Measurements from ENCODE around the gene FOXN1.

The FOXN1 gene

GRCh38 chr17:28477928-28478327 is 28.2 kb upstream of the FOXN1 start:
- no peak for DNase-seq (ENCODE audit: low read depth, low spot score)

DNA sequence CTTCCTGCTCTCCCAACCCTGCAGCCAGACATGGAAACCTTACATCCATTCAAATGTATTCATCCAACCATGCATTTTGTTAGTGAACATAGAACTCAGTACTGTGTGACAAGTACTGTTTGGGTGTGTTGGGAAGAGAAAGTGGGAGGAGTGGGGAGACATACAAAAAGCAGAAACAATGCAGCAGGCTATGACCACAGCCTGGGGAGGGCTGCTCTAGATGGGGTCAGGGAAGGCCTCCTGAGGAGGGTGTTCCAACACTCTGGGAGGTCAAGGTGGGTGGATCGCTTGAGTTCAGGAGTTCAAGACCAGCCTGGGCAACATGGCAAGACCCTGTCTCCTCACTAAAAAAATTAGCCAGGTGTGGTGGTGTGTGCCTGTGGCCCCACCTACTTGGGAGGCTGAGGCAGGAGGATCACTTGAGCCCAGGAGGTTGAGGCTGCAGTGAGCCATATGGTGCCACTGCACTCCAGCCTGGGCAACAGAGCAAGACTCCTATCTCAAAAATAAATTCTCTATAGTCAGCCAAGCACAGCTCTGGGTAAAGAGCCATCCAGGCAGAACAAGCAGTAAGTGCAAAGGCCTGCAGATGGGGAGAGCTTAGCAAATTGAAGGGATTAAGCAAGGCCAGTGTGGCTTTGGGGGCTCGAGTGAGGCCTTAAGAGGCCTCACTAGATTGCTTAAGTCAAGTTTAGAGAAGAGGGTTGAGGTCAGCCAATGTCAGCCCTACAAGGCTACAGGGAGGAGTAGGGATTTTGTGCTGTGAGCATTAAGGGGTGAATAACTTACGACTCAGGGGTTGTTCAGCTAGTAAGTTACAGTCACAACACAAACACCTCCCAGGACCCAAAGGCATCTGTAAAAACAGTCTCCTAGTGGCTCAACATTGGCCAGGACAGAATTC is 27.2 kb upstream of the FOXN1 start:
- no peak for DNase-seq (ENCODE audit: low read depth, low spot score)

DNA sequence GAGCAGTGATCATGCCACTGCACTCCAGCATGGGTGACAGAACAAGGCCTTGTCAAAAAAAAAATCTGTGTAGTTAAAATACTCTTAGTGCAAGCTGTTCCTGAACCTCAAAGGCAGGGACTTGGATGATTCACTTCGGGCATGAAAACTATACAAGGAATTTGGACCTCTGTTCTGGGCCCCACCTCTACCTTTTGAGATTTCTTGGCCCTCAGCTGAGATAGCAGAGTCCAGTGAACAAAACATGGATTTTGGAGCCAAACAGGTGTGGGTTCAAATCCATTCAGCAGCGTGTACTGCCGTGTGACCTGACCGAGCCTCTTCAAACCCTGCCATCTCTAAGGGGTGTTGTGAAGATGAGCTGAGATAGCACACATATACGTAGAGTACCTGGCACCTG is 25.9 kb upstream of the FOXN1 start:
- no peak for DNase-seq (ENCODE audit: low read depth, low spot score)

DNA sequence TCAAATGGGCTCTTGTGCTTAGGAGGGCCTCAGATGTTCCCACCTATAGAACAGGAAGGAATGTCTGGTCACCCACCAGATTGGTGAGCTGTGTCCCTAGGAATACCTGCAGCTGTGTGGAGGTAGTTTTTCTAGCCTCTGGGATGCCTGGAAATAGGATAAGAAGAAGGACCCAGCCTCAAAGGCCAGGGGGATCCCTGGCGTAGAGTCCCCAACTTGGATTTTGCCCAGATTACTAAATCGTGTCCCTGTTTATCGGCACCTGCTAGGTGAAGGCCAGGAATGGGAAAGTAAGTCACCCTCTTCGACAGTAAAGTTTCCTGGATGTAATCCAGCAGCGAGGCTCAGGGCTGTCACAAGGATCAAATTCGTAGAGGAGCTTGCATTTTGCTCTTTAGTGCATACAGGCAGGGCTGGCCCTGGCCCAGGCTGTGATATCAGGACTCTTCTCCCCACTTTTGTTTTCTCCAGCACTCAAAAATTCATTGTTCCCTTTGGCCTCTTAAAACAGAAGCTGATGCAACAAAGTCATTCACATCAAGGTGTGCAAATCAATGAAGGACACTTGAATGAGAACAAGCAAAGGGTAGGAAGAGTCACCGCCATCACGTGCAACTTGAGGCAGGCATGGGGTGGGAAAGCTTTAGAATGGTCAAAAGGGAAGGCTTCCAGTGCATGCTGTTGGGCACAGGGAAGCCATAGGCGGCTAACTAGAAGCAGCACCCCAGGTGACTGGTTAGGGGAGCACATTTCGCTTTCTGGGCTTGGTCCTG is 25.2 kb upstream of the FOXN1 start:
- no peak for DNase-seq (ENCODE audit: low read depth, low spot score)

DNA sequence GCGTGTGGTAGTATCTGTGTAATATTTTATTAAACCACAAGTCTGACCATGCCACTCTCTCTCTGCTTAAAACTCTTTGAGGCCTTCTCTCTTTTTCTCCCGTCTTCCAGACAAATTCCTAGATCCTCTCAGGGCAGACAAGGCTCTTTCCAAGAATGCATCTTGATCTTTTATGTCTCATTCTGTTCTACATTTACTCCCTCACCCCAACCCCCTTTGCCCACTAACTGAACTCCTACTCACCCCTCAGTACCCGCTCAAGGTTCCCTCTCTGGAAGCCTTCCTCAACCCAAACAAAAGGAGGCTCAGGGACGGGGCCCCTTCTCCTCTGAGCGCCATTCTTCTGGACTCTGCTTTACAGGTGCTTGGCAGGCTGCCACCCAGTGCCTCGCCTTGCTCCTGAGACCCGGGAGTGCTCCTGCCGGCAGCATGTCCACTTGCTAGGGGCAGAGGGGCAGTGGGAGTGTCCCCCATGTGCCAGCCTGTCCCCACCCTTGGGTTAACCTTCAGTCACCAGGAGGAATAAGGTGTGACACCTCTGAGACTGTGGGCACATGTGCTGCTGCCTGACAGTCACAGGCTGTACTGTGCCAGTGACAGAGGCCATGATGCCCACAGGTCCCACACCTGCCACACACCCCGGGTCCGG is 23.5 kb upstream of the FOXN1 start:
- no peak for DNase-seq (ENCODE audit: low read depth, low spot score)

- DNase-seq (ENCODE audit: low read depth, low spot score) = no peak
These were observed 21.9 kb upstream of the FOXN1 start for GRCh38 chr17:28484296-28484695.

- DNase-seq (ENCODE audit: low read depth, low spot score) = no peak
These were observed 21.1 kb upstream of the FOXN1 start for GRCh38 chr17:28485049-28485448.

- no peak for DNase-seq (ENCODE audit: low read depth, low spot score)
These were observed 18.1 kb upstream of the FOXN1 start for GRCh38 chr17:28487881-28488532.

DNA sequence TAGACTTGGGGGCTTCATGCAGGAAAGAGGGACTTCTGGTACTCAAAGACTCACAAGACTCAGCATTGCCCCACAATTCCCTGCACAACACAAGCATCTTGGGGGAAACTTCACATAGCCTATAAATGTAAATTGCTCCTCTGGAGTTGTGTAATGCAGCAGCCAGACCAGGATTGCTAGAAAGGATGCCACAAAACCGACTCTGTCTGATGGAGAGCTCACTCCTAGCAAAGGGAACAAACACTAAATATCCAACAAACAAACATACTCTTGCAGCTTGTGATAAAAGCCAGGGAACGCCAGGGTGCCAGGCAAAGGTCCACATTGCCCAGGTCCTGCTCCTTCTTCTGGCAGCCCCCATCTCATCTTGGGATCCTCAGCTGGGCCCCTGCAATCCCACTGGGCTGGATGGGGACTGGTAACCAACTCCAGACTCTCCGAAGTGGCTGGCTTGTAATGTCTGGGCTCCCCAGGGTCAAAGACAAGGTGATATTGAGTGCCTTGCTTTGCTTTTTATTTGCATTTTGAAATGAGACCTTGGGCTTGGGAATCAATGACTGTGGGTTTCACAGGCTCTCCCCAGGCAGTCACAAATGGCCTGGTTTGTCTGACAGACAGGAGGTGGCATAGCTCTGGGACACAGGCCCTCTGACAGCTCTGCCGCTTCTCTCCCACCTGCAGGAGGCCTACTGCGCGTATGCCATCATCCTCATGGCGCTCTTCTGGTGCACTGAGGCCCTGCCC is 17.4 kb upstream of the FOXN1 start:
- DNase-seq (ENCODE audit: low read depth, low spot score) = no peak

DNA sequence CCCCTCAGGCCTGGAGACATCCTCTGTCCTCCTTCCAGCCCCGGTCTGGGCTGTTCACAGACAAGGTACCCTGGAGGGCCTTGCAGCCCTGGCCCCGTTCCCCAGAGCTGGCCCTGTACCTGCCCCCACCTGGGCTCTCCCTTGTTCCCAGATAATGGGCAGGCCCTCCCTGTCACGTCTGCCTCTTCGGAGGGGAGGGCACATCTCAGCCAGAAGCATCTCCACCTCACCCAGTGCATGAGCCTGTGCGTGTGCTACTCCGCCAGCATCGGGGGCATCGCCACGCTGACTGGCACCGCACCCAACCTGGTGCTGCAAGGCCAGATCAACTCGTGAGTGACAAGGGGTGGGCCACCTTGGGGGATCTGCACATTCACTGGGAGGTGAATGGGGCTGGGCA is 14.9 kb upstream of the FOXN1 start:
- no peak for DNase-seq (ENCODE audit: low read depth, low spot score)

GRCh38 chr17:28491860-28492259 is 14.3 kb upstream of the FOXN1 start:
- no peak for DNase-seq (ENCODE audit: low read depth, low spot score)

DNA sequence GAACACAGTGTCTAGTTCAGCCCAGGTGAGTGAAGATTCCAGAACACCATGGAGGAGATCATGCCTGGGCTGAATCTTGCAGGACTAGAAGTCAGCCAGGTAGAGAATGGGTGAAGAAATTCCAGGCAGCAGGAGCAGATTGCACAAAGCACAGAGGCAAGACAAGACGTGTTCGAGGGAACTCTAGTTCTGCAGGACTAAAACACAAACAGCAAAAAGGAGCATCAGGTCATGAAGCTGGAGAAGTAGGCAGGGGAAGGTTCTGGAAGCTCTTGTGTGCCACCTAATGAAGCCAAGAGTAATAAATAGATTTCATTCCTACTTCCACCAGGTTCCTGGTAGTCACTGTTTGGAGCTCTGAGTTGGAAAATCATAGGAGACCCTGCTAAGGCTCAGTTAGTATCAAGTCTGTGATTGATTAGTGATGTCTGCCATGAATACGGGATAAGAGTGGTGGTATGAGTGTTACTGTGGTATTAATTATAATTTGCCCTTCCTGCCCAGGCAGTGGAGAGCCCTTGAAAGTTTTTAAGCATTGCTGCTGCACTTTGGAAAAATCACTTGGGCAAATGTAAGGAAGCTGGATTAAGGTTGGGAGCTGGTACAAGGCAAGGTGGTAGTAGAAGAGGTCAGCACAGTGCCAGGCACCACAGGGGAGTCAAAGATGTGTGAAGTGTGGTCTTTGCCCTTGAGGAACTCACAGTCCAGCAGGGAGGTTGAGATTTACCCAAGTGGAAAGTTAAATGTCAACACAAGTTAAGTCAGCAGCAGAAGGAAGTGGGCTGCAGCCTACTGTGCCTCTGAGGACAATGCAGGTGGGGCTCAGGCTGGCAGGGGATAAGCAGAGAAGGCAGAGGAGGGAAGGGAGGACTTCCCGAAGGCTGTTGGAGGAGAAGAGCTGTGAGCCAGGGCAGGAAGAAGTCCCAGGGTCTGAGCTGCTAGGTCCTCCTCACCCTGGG is 13.5 kb upstream of the FOXN1 start:
- no peak for DNase-seq (ENCODE audit: low read depth, low spot score)

GRCh38 chr17:28493460-28493859 is 12.7 kb upstream of the FOXN1 start:
- DNase-seq (ENCODE audit: low read depth, low spot score) = no peak

- DNase-seq (ENCODE audit: low read depth, low spot score) = peak; percentile 53
These were observed 11.5 kb upstream of the FOXN1 start for GRCh38 chr17:28494445-28495188.

- no peak for DNase-seq (ENCODE audit: low read depth, low spot score)
These were observed 10.5 kb upstream of the FOXN1 start for GRCh38 chr17:28495635-28496034.

GRCh38 chr17:28497931-28498330 is 8.2 kb upstream of the FOXN1 start:
- DNase-seq (ENCODE audit: low read depth, low spot score) = no peak

DNA sequence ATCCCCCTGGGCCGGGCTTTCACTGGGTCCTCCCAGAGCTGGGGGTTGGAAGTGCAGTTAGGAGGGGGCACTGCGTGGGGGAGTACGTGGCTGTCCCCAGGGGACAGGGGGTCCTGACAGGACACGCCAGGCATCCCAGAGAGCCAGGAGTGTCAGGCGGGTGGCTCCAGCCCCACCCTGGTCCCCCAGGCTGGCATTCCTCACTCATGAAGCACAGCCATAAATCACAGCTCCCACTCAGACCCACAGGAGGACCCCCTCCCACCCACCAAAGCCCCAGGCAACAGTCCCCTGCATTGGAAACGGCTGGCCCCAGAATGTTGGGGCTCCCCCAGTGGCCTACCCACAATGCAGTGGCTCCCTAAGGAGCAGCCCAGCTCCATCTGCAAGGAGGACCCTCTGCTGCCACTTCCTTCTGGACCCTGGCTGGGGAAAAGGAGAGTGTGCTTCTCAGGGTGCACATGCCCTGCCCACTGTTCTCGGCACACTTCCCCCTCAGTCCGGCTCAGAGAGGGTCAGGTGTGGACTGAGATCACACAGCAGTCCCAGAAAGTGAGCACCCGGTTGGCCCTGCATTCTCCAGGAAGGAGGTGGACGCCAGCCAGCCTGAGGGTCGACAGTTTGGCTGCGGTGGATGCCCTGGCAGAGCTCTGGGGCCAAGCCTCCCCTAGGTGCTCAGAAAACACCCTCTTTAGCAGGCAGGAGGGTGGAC is 7.3 kb upstream of the FOXN1 start:
- DNase-seq (ENCODE audit: low read depth, low spot score) = no peak

- no peak for DNase-seq (ENCODE audit: low read depth, low spot score)
These were observed 6.8 kb upstream of the FOXN1 start for GRCh38 chr17:28499364-28499664.
